ENCODE results near the gene KLHL3. TPM values are rescaled to one million over a fixed set of nuclear protein-coding genes. Genes with fewer than 3 reads are reported as not detected.
"Not testable (repeated sequence)": the region's sequence is repeated elsewhere in the genome, so short reads cannot be mapped to it uniquely, and the experiment has no call there.

KLHL3 gene, protein sequence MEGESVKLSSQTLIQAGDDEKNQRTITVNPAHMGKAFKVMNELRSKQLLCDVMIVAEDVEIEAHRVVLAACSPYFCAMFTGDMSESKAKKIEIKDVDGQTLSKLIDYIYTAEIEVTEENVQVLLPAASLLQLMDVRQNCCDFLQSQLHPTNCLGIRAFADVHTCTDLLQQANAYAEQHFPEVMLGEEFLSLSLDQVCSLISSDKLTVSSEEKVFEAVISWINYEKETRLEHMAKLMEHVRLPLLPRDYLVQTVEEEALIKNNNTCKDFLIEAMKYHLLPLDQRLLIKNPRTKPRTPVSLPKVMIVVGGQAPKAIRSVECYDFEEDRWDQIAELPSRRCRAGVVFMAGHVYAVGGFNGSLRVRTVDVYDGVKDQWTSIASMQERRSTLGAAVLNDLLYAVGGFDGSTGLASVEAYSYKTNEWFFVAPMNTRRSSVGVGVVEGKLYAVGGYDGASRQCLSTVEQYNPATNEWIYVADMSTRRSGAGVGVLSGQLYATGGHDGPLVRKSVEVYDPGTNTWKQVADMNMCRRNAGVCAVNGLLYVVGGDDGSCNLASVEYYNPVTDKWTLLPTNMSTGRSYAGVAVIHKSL
- polyA plus RNA-seq (ENCODE audit: insufficient read length): 4.0 TPM

DNA sequence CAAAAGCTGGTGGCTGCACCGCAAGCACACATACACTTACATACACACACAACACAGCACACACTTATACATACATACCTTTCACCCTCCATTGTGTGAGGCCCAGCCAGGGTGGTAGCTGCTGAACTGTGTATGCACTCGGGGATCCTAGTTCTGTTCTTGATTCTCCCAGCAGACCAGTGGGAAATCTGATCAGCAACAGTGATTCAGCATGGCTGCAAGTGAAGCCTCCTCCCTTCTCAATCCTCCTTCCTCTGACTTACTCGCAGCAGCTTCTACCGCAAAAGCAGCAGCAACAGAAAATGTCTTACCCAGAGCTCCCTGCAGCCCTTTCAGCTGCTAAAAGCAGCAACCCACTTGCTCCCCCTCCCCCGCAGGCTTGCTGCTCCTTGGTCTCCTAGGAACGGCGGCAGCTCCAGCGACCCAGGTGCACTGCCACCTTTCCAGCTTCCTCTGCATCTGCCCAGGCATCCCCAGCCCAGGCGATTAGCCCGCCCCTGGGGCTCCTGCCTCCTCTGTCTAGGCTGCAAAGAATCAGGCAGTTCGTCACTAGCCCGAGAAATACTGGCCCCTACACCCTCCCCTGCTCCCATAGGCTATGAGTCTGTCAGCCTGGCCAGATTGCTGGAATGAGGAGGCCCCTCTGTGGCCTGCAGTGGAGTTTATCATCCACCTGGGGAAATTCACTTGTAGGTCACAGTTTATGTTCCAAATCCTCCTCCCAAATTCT is at the start of gene KLHL3:
KLHL3 (minus strand) TSS at position 535 of the 730 bp plus-strand sequence; CDS start at position 92, 443 bp downstream.
- peak; percentile 48 for DNase-seq

DNA sequence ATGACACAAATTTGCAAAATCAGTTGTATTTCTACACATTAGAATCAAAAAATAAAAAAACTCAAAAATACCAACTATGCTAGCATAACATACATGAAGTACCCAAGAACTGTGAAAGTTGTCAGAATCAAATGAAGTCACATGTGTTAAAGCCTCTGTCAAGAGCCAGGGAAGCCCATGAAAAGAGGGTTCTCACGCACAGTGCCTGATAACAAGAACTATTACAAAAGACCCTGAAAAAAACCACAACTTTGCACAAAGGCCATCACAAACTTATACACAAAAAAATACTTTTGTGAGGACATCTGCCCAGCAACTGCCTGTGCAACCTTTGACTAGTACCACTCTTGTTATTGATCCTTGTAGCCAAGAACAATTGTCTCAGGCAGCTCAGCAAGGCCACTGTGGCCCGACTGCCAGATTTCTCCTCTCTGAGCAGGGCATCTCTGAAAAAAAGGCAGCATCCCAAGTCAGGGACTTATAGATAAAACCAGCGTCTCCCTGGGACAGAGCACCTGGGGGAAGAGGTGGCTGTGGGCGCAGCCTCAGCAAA is 47.2 kb upstream of the KLHL3 start:
- DNase-seq: no peak

DNA sequence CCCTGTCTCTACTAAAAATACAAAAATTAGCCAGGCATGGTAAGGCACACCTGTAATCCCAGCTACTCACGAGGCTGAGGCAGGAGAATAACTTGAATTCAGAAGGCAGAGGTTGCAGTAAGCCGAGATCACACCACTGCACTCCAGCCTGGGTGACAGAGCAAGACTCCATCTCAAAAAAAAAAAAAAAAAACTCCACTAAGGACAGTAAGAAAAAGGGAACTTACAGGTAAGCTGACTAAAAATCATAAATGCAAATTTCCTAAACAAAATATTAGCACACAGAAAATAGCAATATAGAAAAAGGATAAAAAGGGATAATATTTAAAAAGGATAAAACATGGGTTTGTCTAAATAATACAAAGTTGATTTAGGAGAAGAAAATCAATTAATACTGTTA is 46.2 kb upstream of the KLHL3 start:
- no peak for DNase-seq

DNA sequence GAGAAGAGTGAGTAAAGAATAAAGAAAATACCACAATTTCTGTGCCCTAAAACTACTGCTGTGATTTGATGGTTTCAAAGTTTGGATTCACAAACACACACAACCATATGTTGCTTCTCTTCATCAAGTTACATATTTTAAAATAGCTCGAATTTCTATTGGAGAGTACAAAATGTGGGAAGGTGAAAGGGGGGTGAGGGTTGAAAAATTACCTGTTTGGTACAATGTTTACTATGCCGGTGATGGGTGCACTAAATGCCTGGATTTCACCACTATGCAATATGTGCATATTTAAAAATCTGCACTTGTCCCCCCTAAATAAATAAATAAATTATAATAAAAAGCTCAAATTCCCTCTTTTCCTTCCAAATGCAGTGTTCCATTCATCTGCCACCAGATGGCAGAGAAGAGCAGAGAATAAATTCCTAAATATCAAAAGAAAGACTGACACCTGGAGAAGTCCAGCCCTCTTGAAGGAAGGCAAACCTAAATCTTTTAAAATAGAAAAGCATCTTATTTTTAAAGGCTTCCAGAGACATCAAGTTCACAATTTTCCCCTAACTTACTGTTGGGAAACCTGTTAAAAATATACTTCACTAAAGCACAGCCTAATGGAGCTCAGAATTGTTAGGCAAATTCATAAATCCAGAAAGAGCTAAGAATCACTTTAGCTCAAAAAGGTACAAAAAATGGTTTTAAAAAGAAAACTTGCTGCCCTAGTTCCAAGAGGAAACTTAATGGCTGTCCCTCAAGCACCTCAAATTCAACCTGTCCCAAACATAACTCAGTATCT is 43.1 kb upstream of the KLHL3 start:
- peak; percentile 40 for DNase-seq

DNA sequence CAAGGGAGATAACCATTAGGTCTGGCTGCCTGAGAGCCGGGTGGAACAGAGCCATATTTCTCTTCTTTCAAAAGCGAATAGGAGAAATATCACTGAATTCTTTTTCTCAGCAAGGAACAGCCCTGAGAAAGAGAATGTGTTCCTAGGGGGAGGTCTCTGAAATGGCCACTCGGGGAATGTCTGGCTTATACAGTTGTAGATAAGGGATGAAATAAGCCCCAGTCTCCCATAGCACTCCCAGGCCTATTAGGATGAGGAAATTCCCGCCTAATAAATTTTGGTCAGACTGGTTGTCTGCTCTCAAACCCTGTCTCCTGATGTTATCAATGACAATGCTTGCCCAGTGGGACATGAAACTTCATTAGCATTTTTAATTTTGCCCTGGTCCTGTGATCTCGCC is 32.0 kb upstream of the KLHL3 start:
- not testable (repeated sequence) for DNase-seq

DNA sequence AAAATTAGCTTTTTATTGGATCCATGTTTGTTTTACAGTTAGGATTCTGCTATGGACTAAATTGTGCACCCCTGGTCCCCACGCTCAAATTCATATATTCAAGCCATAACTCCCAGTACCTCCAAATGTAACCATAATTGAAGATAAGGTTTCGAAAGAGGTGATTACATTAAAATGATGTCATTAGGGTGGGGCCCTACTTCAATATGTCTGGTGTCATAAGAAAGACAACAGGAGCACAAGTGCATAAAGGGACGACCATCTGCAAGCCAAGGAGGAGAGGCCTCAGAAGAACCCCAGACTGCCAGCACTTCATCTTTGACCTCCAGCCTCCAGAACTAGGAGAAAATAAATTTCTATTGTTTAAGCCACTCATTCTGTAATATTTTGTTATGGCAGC is 25.7 kb upstream of the KLHL3 start:
- no peak for DNase-seq

DNA sequence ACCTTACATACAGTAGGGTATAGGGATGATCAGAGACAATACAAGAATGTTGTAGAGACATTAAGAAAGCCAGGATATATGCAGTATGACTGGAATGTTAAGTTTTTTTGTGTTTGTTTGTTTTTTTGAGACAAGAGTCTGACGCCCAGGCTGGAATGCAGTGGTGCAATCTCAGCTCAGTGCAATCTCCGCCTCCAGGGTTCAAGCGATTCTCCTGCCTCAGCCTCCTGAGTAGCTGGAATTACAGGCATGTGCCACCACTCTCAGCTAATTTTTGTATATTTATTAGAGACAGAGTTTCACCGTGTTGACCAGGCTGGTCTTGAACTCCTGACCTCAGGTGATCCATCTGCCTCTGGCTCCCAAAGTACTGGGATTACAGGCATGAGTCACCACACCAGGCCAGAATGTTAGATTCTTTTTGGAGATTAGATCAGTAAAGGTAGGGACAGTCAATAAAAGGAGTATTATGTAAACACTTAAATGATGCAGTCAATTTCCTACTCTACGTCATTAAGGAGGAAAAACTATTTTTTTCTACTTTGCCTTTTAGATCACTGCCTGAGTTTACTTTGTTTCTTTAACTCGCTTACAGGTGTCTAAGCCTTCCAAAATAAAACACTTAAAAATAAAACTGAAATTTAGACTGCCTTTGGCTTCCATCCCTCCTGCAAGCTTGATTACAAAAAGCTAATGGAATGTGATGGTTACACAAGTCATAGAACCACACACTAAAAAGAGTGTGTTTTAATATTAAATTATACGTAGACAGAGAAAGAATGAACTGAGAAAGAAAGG is 25.0 kb upstream of the KLHL3 start:
- no peak for DNase-seq

DNA sequence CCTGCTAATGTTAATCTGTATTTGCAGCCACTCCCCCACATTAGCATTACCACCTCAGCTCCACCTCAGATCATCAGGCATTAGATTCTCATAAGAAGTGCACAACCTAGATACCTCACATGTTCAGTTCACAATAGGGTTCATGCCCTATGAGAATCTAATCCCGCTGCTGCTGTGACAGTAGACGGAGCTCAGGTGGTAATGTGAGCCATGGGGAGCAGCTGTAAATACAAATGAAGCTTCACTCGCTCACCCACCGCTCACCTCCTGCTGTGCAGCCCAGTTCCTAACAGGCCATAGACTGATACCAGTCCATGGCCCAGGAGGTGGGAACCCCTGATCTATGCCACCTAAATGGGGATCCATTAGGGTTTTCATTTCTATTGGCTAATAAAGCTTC is 24.4 kb upstream of the KLHL3 start:
- DNase-seq: no peak

DNA sequence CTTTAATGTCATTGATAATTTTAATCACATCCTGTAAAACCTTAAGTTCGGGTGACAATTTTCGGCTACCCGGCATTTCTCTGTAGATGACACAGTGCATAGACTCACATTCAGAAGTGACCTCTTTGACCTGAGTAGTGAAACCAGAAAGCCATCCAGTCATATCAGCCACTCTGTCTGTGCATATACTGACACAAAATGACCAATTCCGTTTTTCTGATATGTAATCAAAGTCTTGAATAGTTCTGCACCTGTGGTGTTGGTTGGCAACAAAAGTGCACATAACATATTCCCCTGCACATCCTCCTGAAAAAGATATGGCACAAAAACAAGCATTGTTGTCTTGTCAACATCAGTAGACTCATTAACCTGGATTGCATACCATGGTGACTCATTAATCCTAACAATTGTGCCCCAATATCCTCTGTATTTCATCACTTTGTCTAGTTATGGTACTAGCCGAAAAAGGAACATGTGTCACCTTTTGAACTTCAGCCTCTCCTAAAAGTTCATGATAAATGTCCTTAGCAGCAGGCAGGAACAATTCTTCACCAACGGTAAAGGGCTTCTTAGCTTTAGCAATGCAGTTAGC is 22.9 kb upstream of the KLHL3 start:
- no peak for DNase-seq

DNA sequence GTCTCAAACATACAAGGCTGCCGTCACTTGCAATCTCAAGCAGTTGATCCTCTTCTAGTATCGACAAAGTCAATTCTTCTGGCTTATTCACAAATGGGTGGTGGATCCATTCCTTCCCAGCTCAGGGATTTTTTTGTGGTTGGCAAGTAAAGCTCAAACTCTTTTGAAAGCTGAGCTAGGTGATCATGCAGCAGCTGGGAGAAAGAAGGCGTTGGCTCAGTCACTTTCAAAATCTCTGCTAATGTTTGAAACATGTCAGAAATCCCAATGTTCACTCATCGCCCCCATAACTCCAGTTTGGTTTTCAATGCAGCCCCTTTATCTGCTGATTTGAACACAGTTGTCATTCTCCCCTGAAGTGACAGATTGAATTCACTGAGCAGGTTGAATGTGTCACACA is 22.2 kb upstream of the KLHL3 start:
- no peak for DNase-seq

DNA sequence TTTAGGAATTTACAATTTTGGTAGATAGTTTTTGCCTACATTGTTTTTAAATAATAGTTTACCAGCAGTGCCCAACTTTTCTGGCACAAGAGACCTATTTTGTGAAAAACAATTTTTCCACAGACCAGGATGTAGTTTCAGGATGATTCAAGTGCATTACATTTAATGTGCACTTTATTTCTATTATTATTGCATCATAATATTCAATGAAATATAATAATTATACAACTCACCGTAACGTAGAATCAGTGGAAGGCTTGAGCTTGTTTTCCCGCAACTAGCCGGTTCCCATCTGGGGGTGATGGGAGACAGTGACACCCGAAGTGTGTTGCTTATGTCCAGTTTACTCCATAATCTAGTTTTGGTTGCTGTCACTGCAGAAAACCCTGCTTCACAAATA is 21.7 kb upstream of the KLHL3 start:
- no peak for DNase-seq

DNA sequence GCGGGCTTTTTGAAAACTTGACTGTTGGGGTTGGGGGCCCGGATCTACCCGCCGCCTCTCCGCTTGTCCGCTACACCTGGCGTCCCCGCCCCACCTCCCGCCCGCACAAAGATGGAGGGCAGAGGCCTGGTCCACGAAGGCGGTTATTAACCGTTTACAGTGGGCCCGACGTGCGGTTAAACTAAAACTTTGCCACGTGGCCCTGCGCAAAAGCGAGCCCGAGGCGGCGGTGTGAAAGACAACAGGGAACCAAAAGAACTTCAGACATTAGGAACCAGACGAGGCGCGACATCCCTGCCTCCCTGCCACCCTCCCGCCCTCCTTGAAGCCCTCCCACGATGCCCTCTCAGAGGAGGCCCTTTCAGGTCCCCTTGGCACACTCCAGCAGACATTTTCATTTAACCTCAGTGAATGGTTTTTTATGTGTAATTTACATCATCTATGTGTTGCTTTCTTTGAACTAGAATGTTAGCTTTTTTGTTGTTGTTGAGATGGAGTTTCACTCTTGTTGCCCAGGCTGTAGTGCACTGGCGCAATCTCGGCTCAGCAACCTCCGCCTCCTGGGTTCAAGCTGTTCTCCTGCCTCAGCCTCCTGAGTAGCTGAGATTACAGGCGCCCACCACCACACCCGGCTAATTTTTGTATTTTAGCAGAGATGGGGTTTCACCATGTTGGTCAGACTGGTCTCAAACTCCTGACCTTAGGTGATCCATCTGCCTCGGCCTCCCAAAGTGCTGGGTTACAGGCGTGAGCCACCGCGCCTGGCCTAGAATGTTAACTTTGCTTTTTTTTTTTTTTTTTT is 19.3 kb upstream of the KLHL3 start:
- no peak for DNase-seq

DNA sequence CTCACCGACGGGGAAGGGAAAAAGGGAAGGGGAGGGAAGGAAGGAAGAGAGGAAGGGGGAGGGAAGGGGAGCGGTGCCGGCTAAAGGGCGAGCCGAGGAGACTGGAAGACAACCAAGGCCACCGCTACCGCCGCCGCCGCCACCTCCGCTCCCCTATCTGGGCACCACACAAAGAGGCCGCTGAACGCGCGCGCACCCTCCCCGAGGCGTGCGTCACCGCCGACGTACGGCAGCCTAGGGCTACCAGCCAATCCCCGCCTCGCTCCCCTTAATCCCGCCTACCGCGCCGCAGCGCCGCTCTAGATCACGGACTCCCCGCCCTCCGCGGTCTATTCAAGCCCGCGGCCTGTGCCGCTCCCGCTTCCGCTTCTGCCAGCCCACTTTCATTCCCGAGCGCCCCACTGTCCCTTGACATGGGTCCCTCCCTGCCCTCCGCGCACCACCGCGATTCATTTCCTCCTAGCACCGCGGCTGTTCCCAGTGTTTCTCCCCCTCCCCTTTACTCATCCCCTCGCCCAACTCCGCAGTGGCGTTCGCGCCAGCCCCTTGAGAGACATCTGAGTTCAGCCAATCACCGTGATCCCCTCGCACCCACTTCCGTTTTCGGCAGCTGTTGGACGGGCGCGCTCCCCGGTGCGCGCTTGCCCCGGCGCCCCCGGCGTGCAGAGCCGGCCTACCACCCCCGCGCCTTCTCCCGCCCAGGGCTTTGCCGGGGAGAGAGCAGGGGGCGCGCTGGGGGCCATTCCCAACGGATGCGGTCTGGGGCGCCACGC is 18.5 kb upstream of the KLHL3 start, which contains the start of gene HNRNPA0:
HNRNPA0 (minus strand) TSS at position 176 of the 773 bp plus-strand sequence. CDS start 297 bp downstream, outside the sequence.
- peak; percentile 98 for DNase-seq

DNA sequence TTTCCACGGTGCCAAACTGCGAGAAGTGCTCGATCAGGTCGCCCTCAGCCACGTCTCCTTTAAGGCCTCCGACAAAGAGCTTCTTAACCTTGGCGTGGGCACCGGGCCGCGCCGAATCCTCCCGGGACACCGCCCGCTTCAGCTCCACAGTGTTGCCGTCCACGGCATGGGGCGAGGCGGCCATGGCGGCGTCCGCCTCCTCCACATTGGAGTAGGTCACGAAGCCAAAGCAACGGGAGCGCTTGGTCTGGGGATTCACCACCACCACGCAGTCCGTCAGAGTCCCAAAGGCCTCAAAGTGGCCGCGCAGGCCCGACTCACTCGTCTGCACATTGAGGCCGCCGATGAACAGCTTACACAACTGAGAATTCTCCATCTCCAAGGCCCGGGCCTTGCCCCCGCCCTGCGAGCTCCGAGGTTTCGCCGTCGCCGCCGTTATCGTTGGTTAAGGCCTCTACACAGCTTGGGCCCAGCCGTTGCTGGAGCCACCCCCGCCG is 17.9 kb upstream of the KLHL3 start:
- DNase-seq: peak; percentile 74

DNA sequence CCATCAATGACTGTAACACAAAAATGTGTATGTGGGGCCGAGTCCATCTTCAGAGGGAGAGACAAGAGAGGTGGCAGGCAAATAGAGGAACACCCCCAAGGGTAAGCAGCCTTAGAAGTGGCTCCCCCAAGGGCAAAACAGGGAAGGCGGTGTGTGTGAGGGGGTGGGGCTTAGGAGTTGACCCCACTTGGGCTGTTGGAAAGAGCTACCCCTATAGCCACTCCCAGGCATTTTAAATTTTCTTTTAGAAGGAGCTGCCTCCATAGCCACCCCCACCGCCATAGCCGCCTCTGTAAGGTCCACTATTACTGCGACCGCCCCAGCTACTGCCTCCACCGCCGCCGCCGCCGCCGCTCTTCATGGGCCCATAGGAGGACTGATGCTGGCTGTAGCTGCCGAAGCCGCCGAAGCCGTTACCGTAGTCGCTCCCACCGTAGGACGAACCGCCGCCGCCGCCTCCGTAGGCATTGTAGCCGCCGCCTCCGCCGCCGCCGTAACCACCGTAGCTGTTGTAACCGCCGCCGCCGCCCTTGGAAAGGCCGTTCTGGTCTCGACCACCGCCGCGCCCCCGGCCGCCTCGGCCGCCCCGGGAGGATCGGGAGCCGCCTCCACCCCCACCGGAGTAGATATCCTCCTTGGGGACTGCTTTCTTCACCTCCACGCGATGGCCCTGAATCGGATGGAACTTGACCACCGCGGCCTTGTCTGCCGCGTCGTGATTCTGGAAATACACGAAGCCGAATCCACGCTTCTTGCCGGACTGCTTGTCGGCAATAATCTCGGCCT is 17.2 kb upstream of the KLHL3 start:
- DNase-seq: no peak

DNA sequence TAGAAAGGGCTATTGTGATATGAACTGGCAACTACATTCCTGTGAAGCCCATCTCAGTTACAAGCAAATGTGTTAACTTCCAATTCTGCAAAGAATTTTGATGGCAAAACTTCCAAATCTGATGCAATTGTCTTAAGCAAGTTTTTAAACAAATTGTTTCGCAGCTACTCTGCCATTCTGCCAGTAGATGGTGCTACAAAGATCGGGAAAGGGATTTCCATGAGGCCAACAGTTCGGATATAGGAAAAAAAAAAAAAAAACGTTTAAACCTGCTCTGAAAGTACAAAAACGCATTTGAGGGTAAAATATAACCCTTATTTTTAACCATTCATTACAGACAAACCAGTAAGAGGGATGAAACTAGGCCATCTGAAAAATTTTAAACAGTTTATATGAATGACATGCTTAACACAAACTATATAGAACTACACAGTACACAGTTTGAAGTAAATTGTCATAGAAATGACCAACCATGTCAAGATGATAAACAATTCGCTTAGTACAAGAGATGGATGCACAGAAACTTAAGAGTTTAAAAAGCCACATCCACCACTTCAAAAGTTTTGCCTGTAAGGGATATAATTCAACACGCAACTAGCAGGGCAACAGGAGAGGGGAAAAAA is 16.1 kb upstream of the KLHL3 start:
- peak; percentile 56 for DNase-seq

DNA sequence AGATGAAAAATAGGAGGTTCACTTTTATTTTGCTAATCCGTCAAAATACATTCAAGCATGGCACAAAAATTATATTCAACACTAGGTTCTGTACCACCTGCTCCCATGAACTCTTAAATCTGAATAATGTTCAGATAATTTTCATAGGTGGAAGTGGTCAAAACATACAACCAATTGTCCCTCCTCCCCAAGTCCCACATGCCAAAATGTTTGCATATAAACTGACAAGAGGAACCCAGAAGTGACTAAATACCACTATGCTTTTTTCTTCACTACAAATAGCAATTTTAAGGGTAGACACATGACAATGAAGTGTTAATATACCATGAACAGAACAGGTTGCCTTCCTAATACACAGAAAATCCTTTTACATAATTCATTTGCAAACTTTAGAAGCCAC is 14.5 kb upstream of the KLHL3 start:
- DNase-seq: no peak

DNA sequence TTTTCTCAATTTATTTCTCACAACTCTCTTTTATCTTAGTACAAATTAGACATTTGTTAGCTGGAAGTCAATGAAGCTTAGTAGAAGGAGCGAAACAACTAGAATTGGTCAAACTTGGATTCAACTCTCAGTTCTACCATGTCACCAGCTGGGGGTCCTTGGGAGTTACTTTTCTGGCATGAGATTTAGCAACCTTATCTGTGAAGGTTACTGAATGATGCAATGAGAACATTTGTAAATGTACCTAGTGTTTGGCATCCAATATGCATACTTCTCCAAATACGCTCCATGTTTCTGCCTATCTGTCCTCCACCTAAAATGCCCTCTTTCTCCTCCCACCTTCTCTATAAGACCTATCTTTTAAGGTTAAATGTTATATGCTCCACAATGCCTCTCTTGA is 12.0 kb upstream of the KLHL3 start:
- DNase-seq: no peak
